Measurements from ENCODE around the gene FXYD6.

FXYD6 gene

DNA sequence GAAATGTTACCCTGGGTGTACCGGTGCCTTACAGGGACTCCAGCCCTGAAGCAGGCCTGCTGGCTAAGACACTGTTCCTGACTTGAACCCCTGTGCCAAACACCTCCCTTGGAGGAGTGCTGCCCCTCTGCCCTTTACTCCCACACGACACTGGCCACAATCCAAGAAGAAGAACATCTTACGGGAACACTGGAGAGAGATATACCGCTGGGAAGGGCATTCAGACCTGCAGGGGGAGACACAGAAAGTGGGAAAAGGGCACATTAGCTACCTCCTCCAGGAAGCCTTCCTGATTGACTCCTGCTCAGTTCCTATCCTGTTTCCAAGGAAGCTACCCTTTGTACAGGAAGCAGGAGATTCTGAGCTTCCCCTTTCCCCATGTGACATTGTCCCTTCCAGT, 34.1 kb upstream of the FXYD6 start:
- DNase-seq (ENCODE audit: low read depth in 2 of 2): no peak

DNA sequence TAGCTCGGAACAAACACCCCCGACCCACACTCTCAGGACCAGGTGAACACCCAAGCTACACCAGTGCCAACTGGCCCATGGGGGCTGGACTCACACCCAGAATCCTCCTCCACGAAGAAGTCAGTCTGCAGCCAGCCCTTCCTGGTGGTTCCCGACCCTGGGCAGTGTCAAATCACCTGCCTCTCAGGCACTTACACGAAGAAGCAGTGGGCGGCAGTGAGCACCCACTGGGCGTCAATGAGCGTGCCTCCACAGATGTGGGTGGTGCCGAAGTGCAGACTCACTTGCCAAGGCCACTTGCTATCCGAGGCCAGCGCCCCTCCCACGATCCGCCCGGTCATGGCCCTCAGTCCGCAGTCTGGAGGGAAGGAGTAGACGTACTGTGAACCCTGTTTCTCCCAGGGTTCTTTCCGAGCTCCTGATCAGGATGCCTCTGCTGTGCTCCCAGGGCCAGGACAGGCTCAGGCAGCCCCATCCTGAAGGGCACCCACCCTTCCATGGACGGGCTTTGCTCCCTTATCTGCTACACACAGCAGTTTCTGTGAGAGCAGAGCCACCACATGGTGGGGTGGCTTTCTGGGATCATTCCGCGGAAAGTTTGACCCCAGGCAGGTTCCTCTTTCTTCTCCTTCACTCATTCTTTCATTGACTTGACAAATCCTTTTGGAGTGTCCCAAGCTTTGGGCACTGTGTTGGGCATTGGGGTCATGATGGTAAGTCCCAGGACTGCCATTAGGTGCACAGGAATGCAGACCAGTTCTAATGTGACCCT, 33.3 kb upstream of the FXYD6 start:
- DNase-seq (ENCODE audit: low read depth in 2 of 2): no peak

DNA sequence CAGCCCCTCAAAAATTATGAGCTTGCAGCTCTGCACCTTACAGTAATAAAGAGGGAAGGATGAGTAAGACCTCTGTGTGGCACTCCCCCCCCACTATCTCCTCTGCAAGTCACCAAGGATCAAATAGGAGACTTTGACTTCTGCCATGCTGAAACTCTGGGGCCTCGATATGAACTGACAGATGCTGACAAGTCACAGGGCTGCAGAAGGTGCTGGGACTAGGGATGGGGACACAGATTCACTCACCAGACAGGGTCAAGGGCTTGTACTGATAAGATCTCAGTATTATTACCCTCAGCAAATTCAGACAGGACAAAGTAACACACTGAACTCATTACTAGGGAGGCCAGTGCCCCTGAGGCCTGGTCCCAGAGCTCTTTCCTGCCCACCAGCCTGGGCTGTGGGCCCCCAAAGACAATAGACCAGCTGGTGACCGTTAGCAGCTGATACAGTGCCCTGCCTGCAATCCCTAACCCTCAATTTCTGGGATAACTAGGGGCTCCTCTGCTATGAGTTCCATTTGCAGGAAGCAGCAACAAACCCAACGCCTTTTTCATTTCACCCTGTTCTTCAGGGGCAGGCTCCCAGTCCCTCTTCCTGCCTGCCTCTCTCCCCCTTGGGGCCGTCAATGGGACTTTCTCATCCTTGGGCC, 32.6 kb upstream of the FXYD6 start:
- DNase-seq (ENCODE audit: low read depth in 2 of 2): no peak

DNA sequence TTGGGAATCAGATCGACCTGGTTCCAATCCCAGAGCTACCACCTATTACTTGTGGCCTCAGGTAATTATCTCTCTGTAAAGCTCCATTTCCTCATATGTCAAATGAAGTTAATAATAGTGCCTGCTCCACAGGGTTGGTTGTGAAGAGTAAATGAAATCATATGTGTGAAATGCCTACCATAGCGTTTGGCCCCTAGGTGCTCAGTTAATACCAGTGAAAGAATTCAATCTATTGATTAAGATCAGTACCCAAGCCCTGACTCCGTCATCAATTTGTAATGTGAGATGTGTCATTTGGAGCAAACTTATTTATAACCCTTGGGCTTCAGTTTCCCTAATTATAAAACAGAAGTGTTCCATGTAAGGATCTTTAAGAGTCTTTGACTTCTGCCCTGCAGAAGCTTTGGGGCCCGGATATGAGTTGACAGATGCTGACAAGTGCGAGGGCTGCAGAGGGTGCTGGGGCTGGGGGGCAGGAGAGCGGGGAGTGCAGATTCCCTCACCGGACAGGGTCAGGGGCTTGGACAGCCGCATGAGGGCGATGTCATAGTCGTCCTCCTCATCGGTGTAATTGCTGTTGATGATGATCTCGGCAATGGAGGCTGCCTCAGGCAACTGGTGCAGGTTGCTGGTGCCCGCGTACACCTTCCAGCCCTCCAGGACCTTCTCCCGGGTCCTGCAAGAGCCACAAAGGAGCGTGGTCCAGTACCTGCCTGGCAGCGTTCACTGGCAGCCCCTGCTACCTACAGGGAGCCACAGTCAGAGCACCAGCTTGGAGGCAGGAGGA, 31.8 kb upstream of the FXYD6 start:
- no peak for DNase-seq (ENCODE audit: low read depth in 2 of 2)

DNA sequence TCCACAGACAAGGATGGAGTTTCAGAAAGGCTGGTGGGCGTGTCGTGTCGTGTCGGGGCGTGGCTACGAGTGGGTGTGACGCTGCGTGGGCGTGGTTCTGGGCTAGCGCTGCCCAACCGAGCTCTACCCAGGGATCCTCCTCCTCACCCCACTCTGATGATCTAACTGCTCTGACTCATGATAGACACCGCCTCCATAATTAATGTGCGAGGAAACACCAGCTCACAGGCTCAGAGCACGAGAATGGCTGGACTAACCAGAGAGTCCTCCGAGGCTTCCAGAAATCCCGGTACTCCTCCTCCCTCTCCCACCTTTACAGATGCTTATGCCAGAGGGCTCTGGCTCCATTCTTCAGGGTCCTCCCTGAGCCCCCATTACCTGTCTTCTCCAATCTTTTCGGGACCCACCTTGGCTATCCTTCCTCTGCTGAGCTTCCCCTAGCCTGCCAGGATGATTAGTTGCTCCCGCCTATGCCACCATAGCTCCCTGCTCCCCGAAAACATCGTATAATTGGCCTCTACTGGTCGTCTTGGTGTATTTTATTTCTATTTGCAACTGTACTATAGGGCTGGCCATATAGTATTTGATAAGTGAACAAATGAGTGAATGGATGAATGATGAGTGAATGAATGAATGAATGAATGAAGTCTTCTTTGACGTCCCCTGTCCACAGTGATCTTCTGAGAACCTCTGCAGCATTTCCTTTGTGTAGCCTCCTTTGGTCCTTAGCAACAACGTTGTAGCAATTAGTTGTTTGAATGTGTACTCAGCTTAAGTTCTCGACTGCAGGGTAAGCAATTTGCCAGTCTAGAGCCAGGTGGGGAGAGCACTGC, 31.0 kb upstream of the FXYD6 start:
- DNase-seq (ENCODE audit: low read depth in 2 of 2): peak; percentile 70 to 72

DNA sequence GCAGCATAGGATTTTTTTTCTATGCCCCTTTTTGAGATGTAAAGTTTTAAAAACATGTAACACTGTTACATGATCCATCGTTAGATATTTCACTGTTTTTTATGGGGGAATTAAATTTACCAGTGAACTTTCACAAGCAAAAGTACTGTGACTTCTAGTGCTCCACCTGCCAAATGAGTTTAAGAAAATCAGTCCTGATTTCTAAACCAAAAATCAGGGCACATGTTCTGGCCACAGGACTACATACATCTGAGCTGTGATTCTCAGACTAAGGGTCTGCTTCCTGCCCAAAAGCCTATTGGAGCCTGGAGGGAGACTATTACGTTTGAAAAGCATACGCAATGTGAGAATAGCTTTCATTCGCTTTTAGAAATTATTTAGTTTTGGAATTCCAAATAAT, 30.3 kb upstream of the FXYD6 start:
- DNase-seq (ENCODE audit: low read depth in 2 of 2): no peak

DNA sequence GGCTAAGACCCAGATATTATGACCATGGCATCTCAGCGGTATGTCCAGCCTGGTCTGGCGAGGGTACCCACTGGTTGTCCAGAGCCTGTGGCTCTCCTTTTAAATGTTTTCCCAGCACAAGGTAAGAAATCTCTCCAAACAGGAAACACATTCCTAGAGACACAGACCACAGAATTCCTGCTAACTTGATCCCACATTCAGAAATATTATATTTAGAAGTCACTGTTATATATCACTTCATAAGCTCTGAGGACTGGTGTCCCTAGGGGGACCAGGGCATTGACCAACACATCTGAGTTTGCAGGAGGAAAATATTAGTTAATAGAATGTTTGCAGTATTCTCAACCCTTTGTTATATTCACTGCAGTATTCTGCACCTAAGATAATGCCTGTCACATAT, 29.7 kb upstream of the FXYD6 start:
- DNase-seq (ENCODE audit: low read depth in 2 of 2): no peak

DNA sequence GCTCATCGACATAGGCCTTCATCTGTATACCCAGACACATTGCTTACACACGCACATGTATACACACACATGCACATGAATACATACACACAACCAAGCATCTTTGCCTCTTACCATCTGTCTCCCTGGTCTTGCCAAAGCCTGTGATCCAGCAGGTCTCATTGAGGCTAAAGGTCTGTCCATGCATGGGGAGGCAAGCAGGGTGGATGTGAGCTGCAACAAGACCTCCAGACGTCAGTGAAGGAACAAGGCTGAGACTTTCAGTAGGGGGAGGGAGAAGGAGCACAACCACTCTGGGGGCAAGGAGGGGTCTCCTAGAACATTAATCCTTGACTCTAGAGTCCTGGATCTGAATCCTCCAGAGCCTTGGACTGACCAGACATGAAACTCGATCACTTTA, 29.1 kb upstream of the FXYD6 start:
- no peak for DNase-seq (ENCODE audit: low read depth in 2 of 2)

DNA sequence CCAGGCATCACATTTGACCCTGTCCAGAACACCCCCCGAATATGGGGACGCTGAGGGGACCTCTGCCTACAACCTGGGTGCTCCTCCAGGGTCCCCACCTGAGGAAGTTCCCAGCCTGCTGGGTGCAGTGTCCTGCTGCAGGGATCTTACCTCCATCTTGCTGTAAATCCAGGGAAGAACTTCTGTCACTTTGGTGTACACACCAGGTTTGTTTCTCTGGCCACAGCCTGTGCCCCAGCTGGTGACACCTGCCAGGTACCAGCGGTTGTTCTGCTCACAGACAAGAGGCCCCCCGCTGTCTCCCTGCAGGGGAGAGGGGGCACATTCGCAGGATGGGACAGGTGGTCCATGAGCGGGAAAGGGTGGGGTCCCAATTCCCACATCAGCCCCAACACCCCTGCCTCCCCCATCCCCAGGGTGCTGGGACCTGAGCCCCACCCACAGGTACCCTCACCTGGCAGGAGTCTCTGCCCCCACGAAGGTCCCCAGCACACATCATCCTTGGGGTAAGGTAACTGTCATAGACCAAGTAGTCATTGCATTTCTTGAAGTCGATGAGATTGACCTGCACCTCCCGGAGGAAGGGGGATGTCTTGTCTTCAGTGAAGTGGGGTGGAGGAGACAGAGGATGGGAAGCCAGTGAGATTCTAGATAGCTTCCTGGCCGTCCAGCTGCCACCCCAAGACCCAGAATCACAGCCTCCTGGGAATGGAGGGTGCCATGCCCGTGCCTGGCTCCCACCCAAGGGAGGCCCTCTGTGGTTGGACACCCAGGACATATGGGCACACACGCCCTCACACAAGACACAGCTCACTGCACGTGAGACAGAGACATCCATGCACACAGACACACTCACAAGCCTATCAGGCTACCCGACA, 27.3 kb upstream of the FXYD6 start:
- DNase-seq (ENCODE audit: low read depth in 2 of 2): no peak

DNA sequence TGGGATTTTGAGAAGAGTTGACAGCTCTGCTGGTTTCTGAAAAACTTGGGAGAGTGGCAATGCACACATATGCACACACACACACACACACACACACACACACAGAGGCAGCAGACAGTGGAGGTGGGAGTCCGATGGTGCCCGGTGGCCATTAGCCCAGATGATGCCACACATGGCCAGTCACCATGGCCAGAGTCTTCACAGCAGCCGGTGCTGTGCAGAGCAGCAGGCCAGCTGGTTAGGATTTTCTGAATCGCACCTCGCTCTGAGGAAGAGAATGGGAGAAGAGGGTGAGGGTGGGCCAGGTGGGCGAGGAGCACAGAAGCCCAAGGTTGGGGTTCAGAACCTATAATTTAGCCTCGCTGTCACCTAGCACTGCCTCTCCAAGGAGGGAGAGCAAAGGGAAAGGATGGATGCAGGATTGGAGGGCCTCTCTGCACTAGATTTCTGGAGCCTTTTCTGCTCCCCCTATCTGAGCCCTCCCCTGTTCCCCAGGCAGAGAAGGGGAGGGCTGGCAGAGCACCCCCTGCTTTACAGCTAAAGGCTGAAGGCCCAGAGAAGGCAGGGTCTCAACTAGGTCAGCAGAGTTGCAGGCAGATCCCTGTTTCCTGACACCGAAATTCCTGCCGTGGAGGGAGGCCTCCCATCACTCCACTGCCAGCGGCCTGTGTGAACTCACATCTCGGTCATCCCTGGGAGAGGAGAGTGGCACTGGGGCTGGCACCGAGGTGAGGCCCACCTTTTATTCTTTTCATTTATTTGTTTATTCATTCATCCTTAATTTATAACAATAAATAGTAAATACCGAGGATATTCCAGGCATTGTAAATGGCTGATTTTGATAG, 25.8 kb upstream of the FXYD6 start:
- no peak for DNase-seq (ENCODE audit: low read depth in 2 of 2)

DNA sequence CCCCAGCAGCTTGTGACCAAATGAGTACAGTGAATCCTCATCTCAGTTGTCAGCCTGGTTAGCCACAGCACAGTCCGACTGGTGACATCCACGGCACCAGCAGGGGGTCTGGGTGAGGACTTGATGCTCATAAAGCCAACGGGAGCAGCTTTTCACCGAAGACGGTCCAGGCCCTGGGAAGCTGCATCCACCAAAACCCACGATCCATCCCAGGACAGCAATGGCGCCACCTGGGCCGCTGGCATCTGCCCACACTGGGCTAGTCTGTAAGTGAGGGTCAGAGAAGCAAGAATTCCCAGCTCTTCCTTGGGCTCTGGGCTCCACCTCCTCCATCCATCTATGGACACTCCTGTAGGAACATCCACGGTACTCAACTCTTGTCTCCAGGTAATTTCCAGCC, 25.1 kb upstream of the FXYD6 start:
- DNase-seq (ENCODE audit: low read depth in 2 of 2): no peak

DNA sequence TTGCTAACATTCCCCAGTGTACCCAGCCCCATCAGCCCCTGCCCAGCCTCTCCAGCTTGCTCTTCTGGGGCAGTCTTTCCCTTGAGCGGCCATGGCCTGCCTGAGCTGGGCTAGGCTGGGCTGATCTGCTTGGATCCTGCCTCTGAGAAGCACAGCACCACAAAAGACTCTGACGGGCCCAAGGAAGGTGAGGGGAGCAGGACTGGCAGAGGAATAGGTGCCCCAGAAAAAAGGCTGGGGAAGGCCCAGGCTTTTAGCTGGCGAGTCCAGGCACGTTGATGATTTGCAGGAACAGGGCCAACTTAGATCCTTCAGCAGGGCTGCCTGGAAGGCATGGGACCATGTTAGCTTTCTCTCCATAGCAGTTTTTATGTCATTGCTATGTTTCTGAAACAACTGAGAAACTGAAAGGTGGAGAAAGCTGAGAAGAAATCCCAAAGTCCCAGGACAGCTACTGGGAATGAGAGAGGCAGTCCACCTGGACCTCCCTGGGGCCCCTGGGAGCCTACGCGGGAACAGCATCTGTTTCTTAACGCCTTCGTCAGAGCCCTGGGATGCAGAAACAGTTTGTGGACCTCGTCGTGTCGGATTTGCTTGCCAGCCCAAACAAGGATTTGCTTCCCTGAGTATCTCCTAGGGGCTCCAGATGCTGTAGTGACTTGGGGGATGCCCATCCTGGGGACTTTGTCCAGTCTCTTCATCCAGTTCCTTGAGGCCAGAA, 24.4 kb upstream of the FXYD6 start:
- DNase-seq (ENCODE audit: low read depth in 2 of 2): no peak

DNA sequence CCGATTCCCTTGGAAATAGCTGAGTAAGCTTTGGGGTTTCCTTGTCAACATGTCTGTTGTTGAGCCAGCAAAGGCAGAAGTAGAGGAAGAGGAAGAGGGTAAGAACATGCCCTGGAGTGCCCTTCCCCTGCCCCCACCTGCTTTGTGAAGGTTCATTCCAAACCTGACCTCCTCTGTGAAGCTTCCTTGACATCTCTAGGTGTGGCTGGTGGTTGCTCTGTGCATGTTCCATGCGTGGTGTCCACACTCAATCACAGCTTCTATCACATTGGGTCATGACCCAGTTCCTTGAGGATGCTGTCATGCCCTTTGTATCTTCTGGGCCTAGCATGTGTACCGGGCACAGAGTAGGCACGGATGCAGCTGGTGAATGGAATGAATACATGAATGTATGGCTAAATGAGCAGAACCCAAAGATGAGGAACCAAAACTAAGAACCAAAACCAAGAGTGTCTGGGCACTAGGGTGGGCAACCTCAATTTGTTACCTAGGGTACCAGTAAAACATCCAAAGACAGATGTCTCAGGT, 23.7 kb upstream of the FXYD6 start:
- DNase-seq (ENCODE audit: low read depth in 2 of 2): no peak

DNA sequence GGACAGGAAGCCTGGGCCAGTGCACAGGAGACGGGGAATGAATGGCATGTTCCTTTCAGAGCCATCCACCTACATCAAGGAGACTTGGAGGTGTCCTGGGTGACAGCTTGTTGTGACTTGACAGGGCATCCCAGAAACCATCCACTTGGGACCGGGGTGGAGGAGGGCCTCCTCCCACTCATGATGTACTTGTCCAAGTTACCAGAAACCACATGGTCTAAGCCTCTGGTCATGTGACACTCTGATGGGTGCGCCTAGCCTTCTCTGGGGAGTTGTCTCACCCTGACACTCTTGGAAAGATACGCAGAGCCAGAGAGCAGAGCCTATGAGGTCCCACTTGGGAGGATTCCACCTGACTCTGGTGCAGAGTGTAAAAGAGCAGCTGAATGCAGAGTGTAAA, 21.6 kb upstream of the FXYD6 start:
- no peak for DNase-seq (ENCODE audit: low read depth in 2 of 2)

DNA sequence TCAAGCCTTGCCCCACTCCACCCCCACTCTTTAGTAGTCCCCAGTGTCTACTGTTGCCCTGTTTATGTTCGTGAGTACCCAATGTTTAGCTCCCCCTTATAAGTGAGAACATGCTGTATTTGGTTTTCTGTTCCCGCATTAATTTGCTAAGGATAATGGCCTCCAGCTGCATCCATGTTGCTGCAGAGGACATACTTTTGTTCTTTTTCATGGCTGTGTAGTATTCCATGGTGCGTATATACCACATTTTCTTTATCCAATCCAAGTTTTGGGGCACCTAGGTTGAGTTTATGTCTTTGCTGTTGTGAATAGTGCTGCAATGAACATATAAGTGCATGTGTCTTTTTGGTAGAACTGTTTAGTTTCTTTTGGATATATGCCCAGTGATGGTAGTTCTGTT, 16.2 kb upstream of the FXYD6 start:
- no peak for DNase-seq (ENCODE audit: low read depth in 2 of 2)

DNA sequence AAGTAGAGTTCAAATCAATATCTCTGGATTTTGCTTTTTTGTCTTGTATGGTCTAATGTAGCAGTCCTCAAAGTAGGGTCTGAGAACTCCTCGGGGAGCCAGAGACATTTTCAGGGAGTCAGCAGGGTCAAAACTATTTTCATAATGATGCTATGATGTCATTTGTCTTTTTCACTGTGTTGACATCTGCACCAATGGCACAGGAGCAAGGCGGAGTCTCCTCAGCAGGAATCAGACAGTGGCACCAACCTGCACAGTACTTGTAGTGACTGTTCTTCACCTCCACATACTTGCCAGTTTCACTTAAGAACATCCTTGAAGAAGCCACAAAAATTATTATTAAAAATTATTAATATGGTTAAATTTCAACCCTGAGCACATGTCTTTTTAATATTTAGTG, 14.9 kb upstream of the FXYD6 start:
- no peak for DNase-seq (ENCODE audit: low read depth in 2 of 2)

DNA sequence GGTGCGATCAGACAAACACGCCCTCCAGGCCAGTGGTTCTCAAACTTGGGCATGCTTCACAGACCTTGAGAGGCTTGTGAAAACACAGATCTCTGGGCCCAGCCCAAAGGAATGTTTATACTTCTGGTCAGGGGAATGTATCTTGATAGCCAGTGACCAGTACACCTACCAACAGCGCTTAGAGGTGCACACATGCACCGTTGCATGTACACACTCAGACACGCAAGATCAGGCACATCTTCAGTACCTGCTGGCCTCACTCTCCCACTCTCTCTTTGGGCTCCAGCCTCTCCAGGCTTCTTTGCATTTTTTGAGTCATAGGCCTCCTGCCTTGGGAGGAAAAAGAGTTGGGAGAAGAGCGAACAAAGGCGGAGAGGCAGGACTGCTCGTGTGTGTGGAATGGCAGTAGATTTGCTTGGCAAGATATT, 11.7 kb upstream of the FXYD6 start:
- DNase-seq (ENCODE audit: low read depth in 2 of 2): no peak

DNA sequence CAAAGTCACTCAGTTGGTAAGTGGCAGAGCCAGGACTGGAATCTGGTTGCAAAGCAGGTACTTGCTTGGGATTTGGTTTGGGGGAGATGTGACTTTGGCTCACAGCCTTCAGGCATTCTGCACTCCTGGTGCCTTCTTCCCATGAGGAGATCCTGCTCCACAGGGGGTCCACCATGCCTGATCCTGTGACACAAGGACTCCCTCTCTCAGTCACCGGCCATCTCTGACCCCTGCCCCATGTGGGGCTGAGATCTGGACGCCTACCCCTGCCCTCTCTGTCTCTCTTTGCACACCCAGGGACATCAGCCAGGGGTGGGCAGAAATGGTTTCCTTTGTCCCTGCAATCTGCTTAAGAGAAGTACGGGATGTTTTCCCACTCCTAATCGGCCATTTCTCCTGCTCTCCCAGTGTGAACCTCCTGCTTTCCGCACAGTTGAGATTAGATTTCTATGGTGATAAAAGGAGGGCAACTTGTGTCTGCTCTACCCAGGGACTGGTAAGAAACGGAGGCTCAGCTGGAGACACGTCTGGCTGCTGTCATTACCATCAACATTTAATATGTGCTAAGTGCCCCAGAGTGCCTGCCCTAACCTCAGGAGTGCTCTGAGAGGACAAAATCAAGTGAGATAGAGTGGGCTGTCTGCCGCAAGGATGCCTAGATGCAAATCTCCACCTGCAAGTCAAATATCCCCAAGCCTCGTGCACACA, 11.1 kb upstream of the FXYD6 start:
- DNase-seq (ENCODE audit: low read depth in 2 of 2): no peak

All from stimulated activated CD4-positive, alpha-beta T cell treated with anti-CD3 and anti-CD28 coated beads, Interleukin-15, amount 100 ng/mL, for 48 hours (primary cell).